Ishikawa (cell line): ENCODE results near the gene ACTG1.

Source experiments
- EP300 ChIP-seq: IDR thresholded peaks from 2 replicates; pipeline ENCODE4 v1.6.1; 2012; ENCODE audit warnings: borderline replicate concordance
- MAX ChIP-seq: IDR thresholded peaks from 2 replicates; pipeline ENCODE4 v1.6.1; 2012
- USF1 ChIP-seq: IDR thresholded peaks from 2 replicates; pipeline ENCODE4 v1.6.1; 2012

DNA sequence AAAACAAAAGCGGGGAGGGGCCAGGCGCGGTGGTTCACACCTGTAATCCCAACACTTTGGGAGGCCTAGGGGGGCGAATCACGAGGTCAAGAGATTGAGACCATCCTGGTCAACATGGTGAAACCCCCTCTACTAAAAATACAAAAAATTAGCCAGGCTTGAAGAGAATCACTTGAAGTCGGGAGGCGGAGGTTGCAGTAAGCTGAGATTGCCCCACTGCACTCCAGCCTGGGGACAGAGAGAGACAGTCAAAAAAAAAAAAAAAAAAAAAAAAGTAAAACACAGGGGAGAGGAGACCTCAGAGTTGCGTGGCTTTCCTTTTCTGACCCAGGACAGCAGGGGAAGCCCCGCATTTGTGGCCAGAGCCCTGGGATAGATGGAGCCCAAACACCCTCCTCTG lies 19.9 kb downstream of the ACTG1 start:
- TF ChIP-seq MAX = no peak
- no peak for TF ChIP-seq USF1
- TF ChIP-seq EP300 = no peak
